Colonic mucosa (tissue), 4 donors: ENCODE results near the gene SGCE. TPM values are rescaled to one million over a fixed set of nuclear protein-coding genes. Genes with fewer than 3 reads are reported as not detected.

Experiments used
- DNase-seq: peaks from one replicate; pipeline ENCODE4 v3.0.0-alpha.2; 2020
- H3K27ac ChIP-seq: fragments of 200-600 bp; one replicate; pipeline ENCODE4 v1.8.0; 2021
- H3K27me3 ChIP-seq: fragments of 200-600 bp; one replicate; pipeline ENCODE4 v1.8.0; 2021
- H3K36me3 ChIP-seq: fragments of 200-600 bp; one replicate; pipeline ENCODE4 v1.8.0; 2021
- H3K4me1 ChIP-seq: fragments of 200-600 bp; one replicate; pipeline ENCODE4 v1.8.0; 2021; ENCODE audit warnings: mild to moderate bottlenecking
- H3K4me3 ChIP-seq: fragments of 200-600 bp; one replicate; pipeline ENCODE4 v1.8.0; 2021
- H3K9ac ChIP-seq, 2 donors: one replicate each; pipeline ENCODE4 v1.7.0; 2013; ENCODE audit warnings: control low read depth in 2 of 2, low read depth in 2 of 2, low read length in 2 of 2
- H3K9me3 ChIP-seq: fragments of 200-600 bp; one replicate; pipeline ENCODE4 v1.8.0; 2021
- CTCF ChIP-seq: fragments of 200-600 bp; IDR thresholded peaks from one replicate; pipeline ENCODE4 v1.8.0; 2022; ENCODE audit warnings: antibody characterized with exemption, mild to moderate bottlenecking
- intact Hi-C: fragments of 100-400 bp; cut with DNase I; formaldehyde crosslinking; loops from one replicate; pipeline ENCODE4 v1.14.1; 2022
- total RNA-seq, 2 donors: library from RNA; stranded (reverse); fragmentation: NEBNext Ultra II Directional in 1 of 2; extraction: Animal tissue kit (Norgen Biotek cat#: 25700) in 1 of 2; gene quantifications; one replicate each; pipeline ENCODE4 v1.2.1, GENCODE V29; 2021
- donor health status: healthy.
- donor health status: DM: no; HTN: no; CAD: no.
- donor health status: DM: no; HTN: no; CAD: no.

The SGCE gene
- total RNA-seq, 2 donors from 2014 or later, result 6.1 to 10.8 TPM

GRCh38 chr7:94567396-94567795, 88.5 kb downstream of the SGCE start:
- Histone ChIP-seq H3K9me3 (no peaks in the 10 kb centered on the region), H3K27me3 (no peaks in the 10 kb centered on the region)
- TF ChIP-seq CTCF, result no peak

GRCh38 chr7:94565247-94565894, 90.6 kb downstream of the SGCE start:
- Histone ChIP-seq H3K36me3 (no peaks in the 10 kb centered on the region), H3K9ac (no peak overlapping the region), H3K9me3 (no peaks in the 10 kb centered on the region), H3K4me1 (no peaks in the 10 kb centered on the region), H3K27ac (no peak overlapping the region), H3K4me3 (no peak overlapping the region), H3K27me3 (no peaks in the 10 kb centered on the region)
- TF ChIP-seq CTCF, result no peak
- intact Hi-C loops, result no loop called here
- no peak for DNase-seq

More at GRCh38 chr7:94567396-94567795, 88.5 kb downstream of the SGCE start:
- Histone ChIP-seq H3K4me3 (no peak overlapping the region), H3K27ac (no peak overlapping the region), H3K36me3 (no peaks in the 10 kb centered on the region), H3K9ac (no peak overlapping the region), H3K4me1 (no peaks in the 10 kb centered on the region)
- no peak for DNase-seq
- intact Hi-C loops, result no loop called here

GRCh38 chr7:94562525-94562924, 93.4 kb downstream of the SGCE start:
- no peak overlapping the region for H3K9ac ChIP-seq
- no peak overlapping the region for H3K4me3 ChIP-seq
- no peak for TF ChIP-seq CTCF
- no peak overlapping the region for H3K27ac ChIP-seq
- H3K4me1 ChIP-seq, result peaks cover 3% of the 10 kb centered on the region
- DNase-seq, result no peak
- no peaks in the 10 kb centered on the region for H3K27me3 ChIP-seq
- intact Hi-C loops, result no loop called here
- no peaks in the 10 kb centered on the region for H3K9me3 ChIP-seq
- no peaks in the 10 kb centered on the region for H3K36me3 ChIP-seq

- TF ChIP-seq CTCF, result no peak
- DNase-seq, result no peak
- no peaks in the 10 kb centered on the region for H3K36me3 ChIP-seq
- no peak overlapping the region for H3K27ac ChIP-seq
- H3K4me1 ChIP-seq, result peaks cover 3% of the 10 kb centered on the region
- no peak overlapping the region for H3K9ac ChIP-seq
- intact Hi-C loops, result no loop called here
- no peaks in the 10 kb centered on the region for H3K9me3 ChIP-seq
- H3K4me3 ChIP-seq, result no peak overlapping the region
- no peaks in the 10 kb centered on the region for H3K27me3 ChIP-seq
Measured at GRCh38 chr7:94561841-94562514, 94.0 kb downstream of the SGCE start.

- intact Hi-C loops, result no loop called here
- no peak for DNase-seq
- no peak overlapping the region for H3K4me3 ChIP-seq
- no peaks in the 10 kb centered on the region for H3K9me3 ChIP-seq
- no peaks in the 10 kb centered on the region for H3K36me3 ChIP-seq
- no peaks in the 10 kb centered on the region for H3K27me3 ChIP-seq
- H3K9ac ChIP-seq, result no peak overlapping the region
- peaks cover 3% of the 10 kb centered on the region for H3K4me1 ChIP-seq
- TF ChIP-seq CTCF, result no peak
- H3K27ac ChIP-seq, result no peak overlapping the region
Measured at GRCh38 chr7:94559972-94560371, 96.0 kb downstream of the SGCE start.
